Colonic mucosa (tissue), 4 donors: ENCODE results near the gene RNF112. TPM values are rescaled to one million over a fixed set of nuclear protein-coding genes. Genes with fewer than 3 reads are reported as not detected.

Experiments
- DNase-seq: peaks from one replicate; pipeline ENCODE4 v3.0.0-alpha.2; 2020
- H3K27ac ChIP-seq: fragments of 200-600 bp; one replicate; pipeline ENCODE4 v1.8.0; 2021
- H3K27me3 ChIP-seq: fragments of 200-600 bp; one replicate; pipeline ENCODE4 v1.8.0; 2021
- H3K36me3 ChIP-seq: fragments of 200-600 bp; one replicate; pipeline ENCODE4 v1.8.0; 2021
- H3K4me1 ChIP-seq: fragments of 200-600 bp; one replicate; pipeline ENCODE4 v1.8.0; 2021; ENCODE audit warnings: mild to moderate bottlenecking
- H3K4me3 ChIP-seq: fragments of 200-600 bp; one replicate; pipeline ENCODE4 v1.8.0; 2021
- H3K9ac ChIP-seq, 2 donors: one replicate each; pipeline ENCODE4 v1.7.0; 2013; ENCODE audit warnings: control low read depth in 2 of 2, low read depth in 2 of 2, low read length in 2 of 2
- H3K9me3 ChIP-seq: fragments of 200-600 bp; one replicate; pipeline ENCODE4 v1.8.0; 2021
- CTCF ChIP-seq: fragments of 200-600 bp; IDR thresholded peaks from one replicate; pipeline ENCODE4 v1.8.0; 2022; ENCODE audit warnings: antibody characterized with exemption, mild to moderate bottlenecking
- intact Hi-C: fragments of 100-400 bp; cut with DNase I; formaldehyde crosslinking; loops from one replicate; pipeline ENCODE4 v1.14.1; 2022
- total RNA-seq, 2 donors: library from RNA; stranded (reverse); fragmentation: NEBNext Ultra II Directional in 1 of 2; extraction: Animal tissue kit (Norgen Biotek cat#: 25700) in 1 of 2; gene quantifications; one replicate each; pipeline ENCODE4 v1.2.1, GENCODE V29; 2021
- donor health status: healthy.
- donor health status: DM: no; HTN: no; CAD: no.
- donor health status: DM: no; HTN: no; CAD: no.

Gene RNF112
- total RNA-seq, 2 donors from 2014 or later = 2.4 to 4.3 TPM

GRCh38 chr17:19408346-19408710 lies 2.7 kb upstream of the RNF112 start:
- no peak for TF ChIP-seq CTCF
- no peak for DNase-seq
- Histone ChIP-seq H3K4me1 (no peaks in the 10 kb centered on the region), H3K9ac (no peak overlapping the region), H3K4me3 (no peak overlapping the region), H3K27ac (no peak overlapping the region), H3K27me3 (no peaks in the 10 kb centered on the region), H3K36me3 (no peaks in the 10 kb centered on the region), H3K9me3 (no peaks in the 10 kb centered on the region)
- intact Hi-C loops = no loop called here

DNA sequence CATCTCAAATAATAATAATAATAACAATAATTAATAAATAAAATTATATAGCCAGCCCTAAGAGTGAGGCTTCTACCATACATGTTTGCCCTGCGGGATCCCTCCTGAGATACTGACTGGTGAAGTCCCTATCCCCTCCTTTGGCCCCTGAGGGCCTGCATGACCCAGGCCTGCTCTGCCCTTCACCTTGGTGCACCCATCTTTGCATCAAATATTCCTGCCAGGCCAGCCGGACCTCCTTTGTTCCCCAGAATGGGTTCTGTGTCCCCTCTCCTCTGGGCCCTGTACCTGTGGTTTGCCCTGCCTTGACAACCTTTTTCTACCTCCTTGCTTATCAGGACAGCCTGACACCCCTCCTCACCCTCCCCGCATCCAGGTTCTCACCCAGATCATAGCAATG lies 2.0 kb upstream of the RNF112 start:
- Histone ChIP-seq H3K4me1 (no peaks in the 10 kb centered on the region), H3K4me3 (no peak overlapping the region), H3K27ac (no peak overlapping the region), H3K9ac (no peak overlapping the region), H3K27me3 (no peaks in the 10 kb centered on the region), H3K9me3 (no peaks in the 10 kb centered on the region), H3K36me3 (no peaks in the 10 kb centered on the region)
- TF ChIP-seq CTCF = no peak
- no peak for DNase-seq
- intact Hi-C loops = no loop called here

- intact Hi-C loops = no loop called here
- no peak for DNase-seq
- Histone ChIP-seq H3K27ac (no peak overlapping the region), H3K36me3 (no peaks in the 10 kb centered on the region), H3K4me1 (no peaks in the 10 kb centered on the region), H3K9ac (no peak overlapping the region), H3K9me3 (no peaks in the 10 kb centered on the region), H3K4me3 (no peak overlapping the region), H3K27me3 (no peaks in the 10 kb centered on the region)
- no peak for TF ChIP-seq CTCF
Measured at GRCh38 chr17:19409509-19409908, 1.5 kb upstream of the RNF112 start.

GRCh38 chr17:19410091-19410490 lies 941 bp upstream of the RNF112 start:
- no peaks in the 10 kb centered on the region for H3K4me1 ChIP-seq
- no peak overlapping the region for H3K4me3 ChIP-seq
- no peaks in the 10 kb centered on the region for H3K9me3 ChIP-seq
- no peak for TF ChIP-seq CTCF
- H3K27me3 ChIP-seq = no peaks in the 10 kb centered on the region
- no peaks in the 10 kb centered on the region for H3K36me3 ChIP-seq
- no peak for DNase-seq
- intact Hi-C loops = no loop called here
- H3K9ac ChIP-seq = no peak overlapping the region
- H3K27ac ChIP-seq = no peak overlapping the region

GRCh38 chr17:19411631-19412030 lies 599 bp downstream of the RNF112 start:
- no peaks in the 10 kb centered on the region for H3K4me1 ChIP-seq
- H3K27me3 ChIP-seq = no peaks in the 10 kb centered on the region
- intact Hi-C loops = no loop called here
- no peaks in the 10 kb centered on the region for H3K36me3 ChIP-seq
- no peak overlapping the region for H3K9ac ChIP-seq
- H3K9me3 ChIP-seq = no peaks in the 10 kb centered on the region
- TF ChIP-seq CTCF = no peak
- H3K27ac ChIP-seq = no peak overlapping the region
- no peak overlapping the region for H3K4me3 ChIP-seq
- no peak for DNase-seq

- Histone ChIP-seq H3K9me3 (no peaks in the 10 kb centered on the region), H3K36me3 (no peaks in the 10 kb centered on the region), H3K27ac (no peak overlapping the region), H3K4me1 (no peaks in the 10 kb centered on the region), H3K27me3 (no peaks in the 10 kb centered on the region), H3K4me3 (no peak overlapping the region), H3K9ac (no peak overlapping the region)
- no peak for TF ChIP-seq CTCF
- DNase-seq = no peak
- intact Hi-C loops = no loop called here
Measured at GRCh38 chr17:19412510-19412909, 1.5 kb downstream of the RNF112 start.
